Measurements from ENCODE around the gene COL24A1.

DNA sequence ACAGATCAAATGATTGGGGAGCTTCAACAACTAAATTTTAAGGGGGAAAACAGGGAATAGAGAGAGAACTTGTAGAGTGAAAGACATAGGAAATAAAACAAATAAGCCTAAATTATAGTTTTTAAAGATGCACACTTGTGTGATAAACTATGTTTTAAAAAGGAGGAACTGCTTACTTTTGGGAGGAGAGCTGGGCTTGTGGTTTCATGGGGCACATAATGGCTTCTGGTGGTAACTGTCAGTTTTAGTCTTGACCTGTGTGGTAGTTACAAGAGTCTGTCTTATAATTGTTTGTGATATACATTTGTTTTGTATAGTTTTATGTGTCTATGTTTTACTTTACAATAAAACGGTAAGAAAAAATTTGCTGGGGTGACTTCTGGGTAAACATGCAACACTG lies 165.3 kb downstream of the COL24A1 start:
- TF ChIP-seq POLR2A (IDR thresholded peaks at IDR 0.05; ENCODE audit: control extremely low read depth in 1 of 2, low read depth in 2 of 2, low read length in 2 of 2) (no peak), HDAC2 (IDR thresholded peaks at IDR 0.05; ENCODE audit: borderline replicate concordance in 1 of 2, low read depth in 2 of 2, low read length in 2 of 2) (no peak), EP300 (IDR thresholded peaks at IDR 0.05; ENCODE audit: borderline replicate concordance in 1 of 2, low read depth in 2 of 2, low read length in 2 of 2) (no peak), CEBPB (IDR thresholded peaks at IDR 0.05; ENCODE audit: low read depth, low read length) (no peak), TEAD4 (IDR thresholded peaks at IDR 0.05; ENCODE audit: low read depth, low read length) (no peak), POLR2AphosphoS5 (IDR thresholded peaks at IDR 0.05; ENCODE audit: low read depth, low read length) (no peak), SIN3A (conservative IDR thresholded peaks at IDR 0.05 in 1 of 2, IDR thresholded peaks at IDR 0.05 in 1 of 2; ENCODE audit: low read depth in 1 of 2, low read length in 2 of 2) (no peak)
- TF ChIP-seq, protein P1, sequence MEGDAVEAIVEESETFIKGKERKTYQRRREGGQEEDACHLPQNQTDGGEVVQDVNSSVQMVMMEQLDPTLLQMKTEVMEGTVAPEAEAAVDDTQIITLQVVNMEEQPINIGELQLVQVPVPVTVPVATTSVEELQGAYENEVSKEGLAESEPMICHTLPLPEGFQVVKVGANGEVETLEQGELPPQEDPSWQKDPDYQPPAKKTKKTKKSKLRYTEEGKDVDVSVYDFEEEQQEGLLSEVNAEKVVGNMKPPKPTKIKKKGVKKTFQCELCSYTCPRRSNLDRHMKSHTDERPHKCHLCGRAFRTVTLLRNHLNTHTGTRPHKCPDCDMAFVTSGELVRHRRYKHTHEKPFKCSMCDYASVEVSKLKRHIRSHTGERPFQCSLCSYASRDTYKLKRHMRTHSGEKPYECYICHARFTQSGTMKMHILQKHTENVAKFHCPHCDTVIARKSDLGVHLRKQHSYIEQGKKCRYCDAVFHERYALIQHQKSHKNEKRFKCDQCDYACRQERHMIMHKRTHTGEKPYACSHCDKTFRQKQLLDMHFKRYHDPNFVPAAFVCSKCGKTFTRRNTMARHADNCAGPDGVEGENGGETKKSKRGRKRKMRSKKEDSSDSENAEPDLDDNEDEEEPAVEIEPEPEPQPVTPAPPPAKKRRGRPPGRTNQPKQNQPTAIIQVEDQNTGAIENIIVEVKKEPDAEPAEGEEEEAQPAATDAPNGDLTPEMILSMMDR (IDR thresholded peaks at IDR 0.05; ENCODE audit: control extremely low read depth in 1 of 3, insufficient read depth in 1 of 3, low read depth in 1 of 3, low read length in 3 of 3) = no peak

Measured in H1 (cell line).